Metanephros (tissue), 1 donor: ENCODE data around the gene OR5H6. TPM values are rescaled to one million over a fixed set of nuclear protein-coding genes. Genes with fewer than 3 reads are reported as not detected.

ENCODE experiments used
- total RNA-seq: library from RNA; depleted of rRNA; stranded (reverse); fragments of >200 nt; gene quantifications from one replicate; pipeline ENCODE4 v1.2.3, GENCODE V29; 2014

The OR5H6 gene
- not detected for total RNA-seq

GRCh38 chr3:98263944-98264343, at the start of gene OR5H6:
OR5H6 (plus strand) TSS chr3:98264244; CDS start chr3:98264333, 89 bp downstream.

GRCh38 chr3:98282205-98282604, 18.2 kb downstream of the OR5H6 start, which contains the start of gene OR5H2:
OR5H2 (plus strand) TSS chr3:98282505; CDS start chr3:98282903, 398 bp downstream.

Other genes starting within 250 kb of the OR5H6 start
- gene GABRR3, start 228.9 kb upstream of the OR5H6 start, total RNA-seq, result not detected
- not detected for gene OR5AC2, start 177.1 kb upstream of the OR5H6 start, total RNA-seq
- not detected for gene OR5H1, start 133.5 kb upstream of the OR5H6 start, total RNA-seq
- gene OR5H14, start 116.8 kb upstream of the OR5H6 start, total RNA-seq, result not detected
- not detected for gene OR5H15, start 97.5 kb upstream of the OR5H6 start, total RNA-seq
- gene OR5H2, start 18.3 kb downstream of the OR5H6 start, total RNA-seq, result not detected
- gene OR5K4, start 89.6 kb downstream of the OR5H6 start, total RNA-seq, result not detected
- gene OR5K3, start 126.4 kb downstream of the OR5H6 start, total RNA-seq, result not detected
- not detected for gene OR5K1, start 199.0 kb downstream of the OR5H6 start, total RNA-seq
- gene OR5K2, start 233.4 kb downstream of the OR5H6 start, total RNA-seq, result not detected